ENCODE results near the gene ATP6V0C. TPM values are rescaled to one million over a fixed set of nuclear protein-coding genes. Genes with fewer than 3 reads are reported as not detected.

The ATP6V0C gene
- total RNA-seq, 1 donor from 2014 or later, result 8.2 TPM

DNA sequence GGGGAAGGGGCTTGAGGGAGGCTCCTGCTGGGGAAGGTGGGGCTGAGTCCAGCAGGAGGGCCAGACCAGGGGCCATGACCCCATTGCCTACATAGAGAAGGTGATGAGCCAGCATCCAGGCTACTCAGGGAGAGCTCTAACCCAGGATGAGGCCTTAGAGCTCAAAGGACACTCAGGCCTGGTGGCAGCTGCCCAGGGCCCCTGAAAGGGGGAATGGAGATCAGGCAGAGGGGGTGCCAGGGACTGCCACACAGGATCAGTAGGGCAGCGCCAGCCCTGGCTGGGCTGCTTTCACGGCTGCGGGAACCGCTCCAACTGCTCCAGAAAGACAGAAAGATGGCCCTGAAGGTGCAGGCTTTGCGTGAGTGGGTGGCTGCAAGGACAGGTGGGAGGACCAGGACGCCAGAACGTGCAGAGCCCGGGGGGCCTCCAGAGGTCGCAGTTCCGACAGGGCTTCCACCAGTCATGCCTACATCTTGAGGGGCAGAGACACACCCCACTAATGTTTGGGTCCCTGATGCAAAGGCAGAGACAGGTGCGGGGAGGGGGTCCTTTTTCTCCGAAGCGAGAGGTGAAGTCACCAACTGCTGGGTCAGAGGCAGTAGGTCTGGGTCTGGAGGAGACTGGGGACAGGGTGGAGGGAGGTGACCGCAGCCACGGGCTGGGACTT is 882 bp upstream of the ATP6V0C start:
- DNase-seq, result no peak

DNA sequence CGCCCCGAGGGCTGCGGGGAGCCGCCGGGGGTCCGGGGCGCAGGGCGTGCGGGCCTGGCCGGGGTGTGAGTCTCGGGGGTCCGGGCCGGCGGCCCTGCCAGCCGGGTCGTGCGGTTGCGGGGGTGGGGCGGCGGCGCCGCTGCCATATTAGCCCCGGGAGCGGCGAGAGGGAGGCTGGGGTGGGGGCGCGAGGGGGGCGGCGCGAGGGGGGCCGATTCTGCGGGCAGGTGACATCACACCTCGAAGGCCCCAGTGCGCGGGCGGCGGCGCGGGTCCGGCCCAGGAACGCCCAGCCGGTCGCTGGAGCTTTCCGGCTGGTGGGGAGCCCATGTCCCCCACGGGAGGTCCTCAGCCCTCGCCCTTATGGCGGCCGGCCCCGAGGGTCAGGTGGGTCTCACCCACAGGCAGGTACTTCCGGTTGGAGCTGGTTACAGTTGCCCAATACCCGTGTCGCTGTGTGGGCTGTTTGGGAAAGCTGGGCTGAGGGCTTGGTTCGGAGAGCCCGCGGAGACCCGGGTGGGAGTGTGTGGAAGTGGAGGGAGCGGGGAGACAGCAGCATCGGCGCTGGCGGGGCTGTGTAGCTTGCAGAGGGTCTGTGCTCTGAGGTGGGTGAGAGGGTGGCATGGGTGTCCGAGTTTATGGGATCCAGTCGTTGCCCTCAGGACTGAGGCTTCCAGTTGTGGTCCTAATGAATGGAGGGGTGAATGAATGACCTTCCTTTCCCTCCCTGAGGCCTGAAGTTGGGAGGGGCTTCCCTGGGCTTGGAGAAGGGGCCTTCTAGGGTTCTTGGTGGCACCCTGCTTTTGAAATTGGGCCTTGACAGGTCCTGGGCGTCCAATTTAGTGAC is 804 bp downstream of the ATP6V0C start:
- no peak for DNase-seq

DNA sequence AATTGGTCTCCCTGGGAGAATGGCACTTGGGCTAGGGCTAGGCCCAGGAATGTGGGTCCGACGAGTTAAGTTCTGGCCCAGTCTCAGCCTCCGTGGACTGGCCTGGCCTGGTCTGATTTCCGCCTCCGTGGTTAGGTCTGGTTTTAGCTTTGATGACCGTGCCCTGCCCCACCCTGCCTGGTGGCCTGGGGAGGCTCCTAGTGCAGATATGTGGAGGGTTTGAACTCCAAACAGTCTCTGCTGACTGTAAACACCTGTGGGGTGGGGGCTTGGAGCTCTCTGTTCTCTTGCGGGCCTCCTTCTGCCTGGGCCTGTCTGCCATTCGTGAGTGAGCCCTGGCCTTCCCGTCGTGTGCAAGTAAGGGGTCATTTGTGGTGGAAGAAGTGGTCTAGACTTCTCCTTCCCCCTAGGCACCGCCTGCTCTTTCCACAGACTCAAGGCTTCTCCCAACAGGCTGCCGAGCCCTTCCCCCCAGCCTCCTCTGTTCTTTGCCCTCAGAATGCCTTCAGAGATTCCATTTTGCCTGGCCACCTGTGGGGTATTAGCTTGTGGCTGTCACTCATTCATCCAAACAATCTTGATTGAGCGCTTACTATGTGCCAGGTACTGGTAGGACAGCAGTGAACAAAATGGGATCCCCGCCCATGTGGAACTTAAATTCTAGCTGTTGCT is 1.6 kb downstream of the ATP6V0C start:
- no peak for DNase-seq

DNA sequence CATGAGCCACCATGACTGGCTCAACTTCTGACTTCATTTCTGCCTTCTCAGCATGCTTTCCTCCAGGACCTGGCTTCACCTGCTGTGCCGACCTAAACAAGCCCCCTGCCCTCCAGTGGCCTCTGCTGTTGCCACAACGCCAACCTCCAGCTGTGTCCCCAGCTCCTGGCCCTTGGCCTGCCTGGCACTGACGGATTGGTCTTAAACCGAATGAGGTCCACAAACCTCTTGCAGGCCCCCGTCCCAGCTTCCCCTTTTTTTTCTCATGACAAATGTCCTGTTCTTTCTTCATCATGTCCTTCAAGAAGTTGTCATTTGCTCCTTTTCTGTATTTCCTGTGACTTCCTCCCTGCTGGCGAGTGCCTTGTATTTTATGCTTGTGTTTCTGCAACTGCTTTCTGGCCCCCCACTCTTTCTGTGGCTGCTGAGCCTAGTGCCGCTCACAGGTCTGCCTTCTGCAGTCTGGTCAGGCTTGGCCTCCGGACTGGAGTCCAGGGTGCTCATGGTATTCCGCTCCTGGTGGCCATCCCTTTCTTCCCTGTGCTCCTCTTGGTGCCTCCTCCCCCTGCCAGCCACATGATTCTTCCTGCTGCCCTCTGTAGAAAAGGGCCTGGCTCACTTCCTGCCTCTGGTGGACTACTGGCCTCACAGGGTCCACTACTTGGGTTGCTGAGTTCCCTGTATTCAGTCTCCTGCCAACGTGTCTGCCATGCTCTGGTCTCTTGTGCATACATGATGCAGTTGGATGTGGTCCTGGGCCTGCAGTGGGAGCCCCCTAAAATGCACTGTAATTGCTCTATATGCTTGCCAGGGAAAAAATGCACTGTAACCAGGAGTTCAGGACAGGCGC is 2.9 kb downstream of the ATP6V0C start:
- DNase-seq, result peak; percentile 64

DNA sequence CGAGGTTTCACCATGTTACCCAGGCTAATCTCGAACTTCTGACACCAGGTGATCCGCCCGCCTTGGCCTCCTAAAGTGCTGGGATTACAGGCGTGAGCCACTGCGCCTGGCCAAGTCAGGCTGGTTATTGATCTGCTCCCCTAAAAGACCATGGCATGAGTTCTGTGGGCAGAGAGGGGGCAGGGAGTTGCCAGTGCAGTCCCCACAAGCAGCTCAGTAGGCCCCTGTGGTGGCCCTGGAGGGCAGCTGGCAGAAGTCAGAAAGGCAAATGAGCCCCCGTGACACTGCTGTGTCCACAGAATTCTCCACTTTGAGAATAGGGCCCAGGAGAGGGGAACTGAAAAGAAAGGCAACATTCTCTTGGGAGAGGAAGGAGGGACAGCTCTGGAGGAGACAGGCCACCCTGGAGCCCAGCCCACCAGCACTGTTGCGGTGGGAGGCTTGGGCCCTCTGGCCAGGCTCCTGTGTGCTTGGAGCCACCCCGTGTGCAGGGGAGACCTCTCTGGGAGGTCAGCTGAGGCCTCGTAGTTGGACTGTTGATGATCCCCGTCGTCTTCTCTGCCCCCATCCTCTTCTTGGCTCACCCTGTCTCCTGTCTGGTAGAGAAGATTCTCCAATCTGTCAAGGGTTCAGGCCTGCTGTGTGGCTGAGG is 4.3 kb downstream of the ATP6V0C start:
- no peak for DNase-seq

DNA sequence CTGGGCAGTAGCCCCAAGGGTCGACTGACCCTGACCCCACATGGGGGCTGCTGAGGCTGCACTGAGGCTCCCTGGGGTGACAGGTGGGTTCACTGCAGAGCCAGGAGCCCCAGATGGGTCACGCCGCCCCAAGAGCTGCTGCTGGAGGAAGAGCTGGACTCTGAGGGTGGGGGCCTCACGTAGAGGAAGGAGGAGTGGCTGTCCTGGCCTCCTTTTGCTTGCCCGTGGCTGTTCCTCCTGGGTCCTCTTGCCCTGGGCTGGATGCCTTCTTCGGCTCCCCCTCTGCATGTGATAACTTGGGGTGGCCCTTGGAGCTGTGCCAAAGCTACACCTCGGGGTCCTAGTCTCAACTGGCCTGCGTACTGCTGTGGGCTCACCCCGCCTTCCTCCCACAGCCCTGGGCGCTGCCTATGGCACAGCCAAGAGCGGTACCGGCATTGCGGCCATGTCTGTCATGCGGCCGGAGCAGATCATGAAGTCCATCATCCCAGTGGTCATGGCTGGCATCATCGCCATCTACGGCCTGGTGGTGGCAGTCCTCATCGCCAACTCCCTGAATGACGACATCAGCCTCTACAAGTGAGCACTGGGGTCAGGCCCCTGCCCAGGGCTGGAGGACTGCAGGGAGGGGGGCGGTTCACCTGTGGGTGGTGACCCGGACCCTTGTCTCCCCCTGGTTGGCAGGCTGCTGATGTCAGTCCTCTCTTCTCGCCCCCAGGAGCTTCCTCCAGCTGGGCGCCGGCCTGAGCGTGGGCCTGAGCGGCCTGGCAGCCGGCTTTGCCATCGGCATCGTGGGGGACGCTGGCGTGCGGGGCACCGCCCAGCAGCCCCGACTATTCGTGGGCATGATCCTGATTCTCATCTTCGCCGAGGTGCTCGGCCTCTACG is 5.3 kb downstream of the ATP6V0C start:
- no peak for DNase-seq

DNA sequence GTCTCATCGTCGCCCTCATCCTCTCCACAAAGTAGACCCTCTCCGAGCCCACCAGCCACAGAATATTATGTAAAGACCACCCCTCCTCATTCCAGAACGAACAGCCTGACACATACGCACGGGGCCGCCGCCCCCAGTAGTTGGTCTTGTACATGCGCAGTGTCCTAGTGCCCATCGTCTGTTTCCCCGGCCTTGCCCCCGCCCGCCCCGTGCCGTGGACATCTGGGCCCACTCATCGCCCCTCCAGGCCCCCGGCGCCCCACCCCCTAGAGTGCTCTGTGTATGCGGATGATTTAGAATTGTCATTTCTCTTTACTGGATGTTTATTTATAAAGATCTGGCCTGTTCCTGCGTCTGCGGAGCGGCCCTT is 5.9 kb downstream of the ATP6V0C start:
- DNase-seq, result no peak

DNA sequence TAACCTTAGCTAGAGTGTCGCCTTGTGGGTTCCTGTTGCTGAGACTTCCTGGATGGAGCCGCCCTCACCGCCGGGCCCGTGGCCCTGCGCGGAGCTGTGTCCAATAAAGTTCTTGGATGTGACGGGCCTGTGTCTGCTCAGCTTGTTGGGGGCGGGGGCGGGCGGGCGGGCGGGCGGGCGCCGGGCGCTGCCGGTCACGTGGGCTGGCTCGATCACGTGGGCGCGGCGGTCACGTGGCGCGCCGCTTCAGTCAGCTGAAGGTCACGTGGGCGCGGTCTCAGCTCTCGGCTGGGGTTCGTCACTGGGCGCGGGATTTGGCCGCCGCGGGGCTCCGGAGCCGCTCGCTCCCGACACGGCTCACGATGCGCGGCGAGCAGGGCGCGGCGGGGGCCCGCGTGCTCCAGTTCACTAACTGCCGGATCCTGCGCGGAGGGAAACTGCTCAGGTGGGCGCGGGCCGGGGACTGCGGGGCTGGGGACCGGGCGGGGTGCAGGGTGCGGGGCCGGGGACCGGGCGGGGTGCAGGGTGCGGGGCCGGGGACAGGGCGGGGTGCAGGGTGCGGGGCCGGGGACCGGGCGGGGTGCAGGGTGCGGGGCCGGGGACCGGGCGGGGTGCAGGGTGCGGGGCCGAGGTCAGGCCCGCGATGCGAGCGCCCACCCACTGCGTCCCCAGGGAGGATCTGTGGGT is 6.5 kb downstream of the ATP6V0C start, which contains the start of gene AMDHD2:
TSS of gene AMDHD2 (plus strand) at position 275 of the 687 bp plus-strand sequence. CDS start at position 363, 88 bp downstream.
- DNase-seq, result peak; percentile 96

DNA sequence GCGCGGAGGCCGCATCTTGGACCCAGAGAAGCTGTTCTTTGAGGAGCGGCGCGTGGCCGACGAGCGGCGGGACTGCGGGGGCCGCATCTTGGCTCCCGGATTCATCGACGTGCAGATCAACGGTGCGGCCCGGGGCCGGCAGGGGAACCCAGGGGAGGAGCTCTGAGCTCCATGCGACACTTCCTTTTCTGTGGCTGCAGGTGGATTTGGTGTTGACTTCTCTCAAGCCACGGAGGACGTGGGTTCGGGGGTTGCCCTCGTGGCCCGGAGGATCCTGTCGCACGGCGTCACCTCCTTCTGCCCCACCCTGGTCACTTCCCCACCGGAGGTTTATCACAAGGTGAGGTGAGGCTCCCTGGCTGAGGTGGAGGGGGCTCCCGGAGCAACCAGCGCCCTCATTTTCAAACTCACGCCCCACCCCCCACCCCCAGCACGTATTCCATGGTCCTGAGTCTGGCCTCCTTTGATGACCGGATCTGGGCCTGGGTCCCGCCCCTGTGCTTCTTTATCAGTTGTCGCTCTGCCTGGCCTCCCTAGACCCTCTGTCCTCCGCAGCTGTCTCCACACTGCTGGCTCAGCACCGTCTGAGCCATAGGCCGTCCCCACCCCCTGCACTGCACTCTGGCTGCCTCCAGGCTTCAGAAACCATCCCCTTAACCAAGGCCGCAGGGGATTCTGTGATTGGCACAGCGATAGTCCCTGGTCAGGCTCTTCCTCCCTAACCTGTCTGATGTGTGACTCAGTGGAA is 7.2 kb downstream of the ATP6V0C start:
- DNase-seq, result peak; percentile 43

DNA sequence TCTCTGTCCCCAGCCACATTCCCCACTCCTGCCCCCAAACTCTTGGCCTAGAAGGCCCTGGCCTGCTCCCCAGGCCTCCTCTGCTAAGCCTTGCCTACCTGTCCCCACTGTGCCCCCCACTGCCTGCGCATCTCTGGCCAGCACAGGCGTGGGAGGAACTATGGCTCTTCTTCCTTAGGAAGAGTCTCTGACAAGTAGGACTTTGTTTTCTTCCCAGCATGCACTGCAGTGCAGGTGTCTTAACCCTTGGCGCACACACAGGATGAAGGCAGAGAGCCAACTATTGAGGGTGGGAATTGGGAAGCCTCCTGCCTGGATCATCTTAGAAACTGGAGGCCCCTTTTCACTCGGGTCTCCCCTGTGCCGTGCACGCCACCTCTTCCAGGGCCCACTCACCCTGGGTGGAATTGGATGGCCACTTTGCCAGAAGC is 10.1 kb downstream of the ATP6V0C start:
- no peak for DNase-seq

DNA sequence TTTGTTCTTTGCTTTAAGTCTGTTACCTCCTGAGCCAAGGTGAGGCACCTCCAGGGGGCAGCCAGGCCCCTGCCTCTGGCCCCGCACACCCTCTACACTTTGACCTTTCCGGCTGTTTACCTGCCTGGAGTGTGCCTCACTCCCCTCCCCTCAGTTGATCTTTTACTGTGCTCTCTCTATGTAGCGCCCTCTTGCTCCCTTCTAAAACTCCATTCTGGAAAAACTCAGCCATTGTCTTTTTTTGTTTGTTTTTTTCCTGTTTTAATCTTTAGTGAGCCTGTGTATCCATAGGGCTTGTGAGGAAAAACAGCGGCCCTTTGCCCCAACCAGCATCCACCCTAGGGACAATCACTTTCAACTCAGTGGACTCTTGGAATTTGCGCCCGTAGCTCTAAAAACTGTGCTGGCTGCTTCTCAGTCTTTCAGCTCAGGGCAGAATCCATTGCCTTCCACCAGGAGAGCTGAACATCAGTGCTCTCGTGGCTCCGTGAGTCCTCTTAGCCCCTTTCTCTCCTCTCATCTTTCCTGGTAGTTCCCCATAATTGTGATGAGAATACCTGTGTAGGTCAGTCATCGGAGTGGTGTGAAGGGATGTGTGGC is 10.7 kb downstream of the ATP6V0C start:
- DNase-seq, result no peak

DNA sequence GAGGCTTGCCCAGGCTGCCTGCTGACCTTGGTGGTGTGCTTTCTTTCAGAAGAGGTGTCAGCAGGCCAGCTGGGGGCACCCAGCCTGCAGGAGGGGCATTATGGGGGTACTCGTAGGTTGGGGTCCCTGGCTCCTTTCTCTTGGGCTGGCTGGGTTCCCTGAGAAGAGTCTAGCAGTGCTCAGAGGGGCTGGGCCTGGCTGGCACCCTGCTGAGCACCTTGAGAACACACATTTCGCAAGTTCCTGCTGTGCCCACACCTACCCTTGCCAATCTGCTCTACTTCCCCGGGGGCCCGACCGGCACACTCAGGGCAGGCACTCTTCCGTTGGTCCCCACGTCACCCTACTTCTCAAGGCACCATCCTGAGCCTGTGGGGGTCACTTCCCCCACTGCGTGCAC is 12.4 kb downstream of the ATP6V0C start:
- no peak for DNase-seq

DNA sequence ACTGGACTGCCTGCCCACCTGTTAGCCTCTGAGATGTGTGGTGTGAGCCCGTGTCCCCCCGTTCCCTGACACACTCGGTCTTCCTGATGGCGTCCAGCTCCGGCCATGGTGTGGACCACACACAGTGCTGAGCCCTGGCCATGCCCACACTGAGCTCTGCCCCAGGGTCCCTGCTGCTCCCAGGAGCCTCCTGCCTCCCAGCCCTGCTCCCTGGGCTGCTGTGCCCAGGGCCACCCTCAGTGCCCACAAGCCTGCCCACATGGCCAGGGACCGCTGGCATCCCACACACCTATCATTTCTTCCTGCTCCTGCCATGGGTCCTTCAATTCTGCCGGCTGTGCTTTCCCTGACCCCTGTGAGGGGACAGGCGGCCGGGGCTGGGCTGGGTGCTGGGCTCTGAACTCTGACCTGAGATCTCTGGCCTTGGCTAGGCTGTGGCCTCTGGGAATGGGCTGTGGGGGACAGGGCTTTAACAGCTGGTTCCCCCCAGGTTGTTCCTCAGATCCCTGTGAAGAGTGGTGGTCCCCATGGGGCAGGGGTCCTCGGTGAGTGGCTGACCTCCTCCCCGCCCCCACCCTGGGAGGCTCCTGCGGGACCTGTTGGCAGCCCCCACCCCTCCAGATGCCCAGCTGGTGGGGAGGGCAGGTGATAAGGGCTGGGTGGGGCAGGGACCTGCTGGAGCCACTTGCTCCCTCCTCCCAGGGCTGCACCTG is 13.5 kb downstream of the ATP6V0C start:
- DNase-seq, result no peak

DNA sequence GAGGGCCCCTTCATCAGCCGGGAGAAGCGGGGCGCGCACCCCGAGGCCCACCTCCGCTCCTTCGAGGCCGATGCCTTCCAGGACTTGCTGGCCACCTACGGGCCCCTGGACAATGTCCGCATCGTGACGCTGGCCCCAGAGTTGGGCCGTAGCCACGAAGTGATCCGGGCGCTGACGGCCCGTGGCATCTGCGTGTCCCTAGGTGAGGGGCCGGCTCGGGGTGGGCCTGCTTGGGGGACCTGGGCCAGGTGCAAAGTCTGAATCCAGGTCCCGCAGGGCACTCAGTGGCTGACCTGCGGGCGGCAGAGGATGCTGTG is 14.0 kb downstream of the ATP6V0C start:
- DNase-seq, result no peak

DNA sequence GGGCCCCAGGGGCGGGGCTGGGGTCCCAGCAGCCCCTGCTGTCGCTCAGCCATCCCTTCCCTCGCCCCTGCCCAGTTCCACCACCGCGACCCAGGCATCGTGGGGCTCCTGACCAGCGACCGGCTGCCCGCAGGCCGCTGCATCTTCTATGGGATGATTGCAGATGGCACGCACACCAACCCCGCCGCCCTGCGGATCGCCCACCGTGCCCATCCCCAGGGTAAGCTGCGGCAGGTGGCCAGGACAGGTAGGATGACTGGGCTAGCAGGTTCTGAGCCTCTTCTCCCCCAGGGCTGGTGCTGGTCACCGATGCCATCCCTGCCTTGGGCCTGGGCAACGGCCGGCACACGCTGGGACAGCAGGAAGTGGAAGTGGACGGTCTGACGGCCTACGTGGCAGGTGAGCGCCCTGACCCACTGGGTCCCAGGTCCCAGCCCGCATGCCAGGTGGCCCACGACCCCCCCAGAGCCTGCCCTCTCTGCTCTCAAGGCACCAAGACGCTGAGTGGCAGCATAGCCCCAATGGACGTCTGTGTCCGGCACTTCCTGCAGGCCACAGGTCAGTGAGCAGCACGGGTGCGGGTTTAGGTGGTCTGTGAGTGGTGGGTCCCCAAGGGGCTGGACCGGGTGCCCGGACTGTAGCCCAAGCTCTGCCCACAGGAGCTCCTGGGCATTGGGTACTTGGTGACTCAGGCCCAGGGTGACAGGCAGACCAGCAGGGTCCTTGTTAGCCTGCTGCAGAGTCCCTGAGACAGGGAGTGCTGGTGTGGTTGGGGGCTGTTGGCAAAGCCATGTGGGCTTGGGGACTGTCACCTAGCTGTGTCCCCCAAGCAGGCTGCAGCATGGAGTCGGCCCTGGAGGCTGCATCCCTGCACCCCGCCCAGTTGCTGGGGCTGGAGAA is 14.7 kb downstream of the ATP6V0C start:
- DNase-seq, result no peak

DNA sequence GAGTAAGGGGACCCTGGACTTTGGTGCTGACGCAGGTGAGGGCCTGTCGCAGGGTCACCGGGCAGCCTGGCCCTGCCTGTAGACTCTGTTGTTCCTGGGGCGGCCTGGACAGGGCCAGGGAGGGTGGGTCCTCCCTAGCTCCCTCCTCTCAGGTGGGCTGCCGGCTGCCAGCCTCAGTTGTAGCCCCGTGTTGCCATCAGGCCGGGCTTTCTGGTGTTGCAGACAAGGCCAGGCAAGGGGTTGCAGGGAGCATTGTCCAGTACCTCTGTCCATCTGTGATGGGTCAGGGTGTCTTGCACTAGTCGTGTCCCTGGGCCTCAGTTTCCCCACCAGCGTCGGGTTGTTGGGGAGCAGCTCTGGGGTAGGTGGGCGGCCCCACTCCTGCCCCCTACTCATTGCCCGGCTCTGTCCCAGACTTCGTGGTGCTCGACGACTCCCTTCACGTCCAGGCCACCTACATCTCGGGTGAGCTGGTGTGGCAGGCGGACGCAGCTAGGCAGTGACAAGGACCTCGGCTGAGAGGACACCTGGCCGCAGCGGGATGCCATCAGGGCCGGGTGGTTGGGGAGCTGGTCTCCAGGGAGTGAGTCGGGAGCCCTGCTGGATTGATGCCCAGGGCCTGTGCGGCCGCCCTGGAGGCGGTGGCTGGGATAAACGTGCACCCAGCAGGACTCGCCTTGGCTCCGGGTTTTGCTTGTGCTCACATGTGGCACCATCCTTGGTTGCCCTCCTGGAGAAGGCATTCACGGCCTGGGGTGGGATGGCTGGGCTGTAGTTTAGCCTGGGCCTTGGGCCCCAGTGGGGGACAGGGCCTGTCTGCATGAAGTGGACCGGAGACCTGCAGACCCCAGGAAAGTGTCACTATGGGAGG is 15.5 kb downstream of the ATP6V0C start:
- no peak for DNase-seq

Data from dermis blood vessel endothelial cell (primary cell).